Measurements from ENCODE around the gene MRPS31. TPM values are rescaled to one million over a fixed set of nuclear protein-coding genes. Genes with fewer than 3 reads are reported as not detected.
"Not testable (repeated sequence)": the region's sequence is repeated elsewhere in the genome, so short reads cannot be mapped to it uniquely, and the experiment has no call there.

The MRPS31 gene
- total RNA-seq, 1 experiment from 2014 or later = 37.0 TPM

DNA sequence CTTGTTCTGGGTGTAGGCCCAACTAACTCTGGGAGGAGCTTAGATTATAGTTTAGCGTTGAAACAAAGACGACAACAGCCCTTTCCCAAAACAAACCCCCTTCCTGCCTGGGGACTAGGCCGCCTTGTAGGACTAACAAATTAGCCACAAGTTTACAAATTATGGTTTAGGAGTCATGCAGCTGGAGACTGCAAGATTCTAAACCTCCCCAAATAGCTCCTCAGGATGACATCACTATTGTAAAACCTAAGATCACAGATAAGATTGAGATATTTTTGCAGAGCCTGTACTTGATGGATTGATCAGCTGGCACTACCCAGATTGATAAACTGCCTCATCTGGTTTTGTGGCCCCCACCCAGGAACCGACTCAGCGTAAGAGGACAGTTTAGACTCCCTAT, 16.1 kb upstream of the MRPS31 start:
- Mint-ChIP-seq H3K36me3 (ENCODE audit: insufficient read depth, unreplicated experiment) (no peaks in the 10 kb centered on the region), H3K27me3 (ENCODE audit: insufficient read depth, unreplicated experiment) (no peaks in the 10 kb centered on the region), H3K4me1 (ENCODE audit: low read depth, unreplicated experiment) (peaks cover 14% of the 10 kb centered on the region), H3K4me3 (ENCODE audit: unreplicated experiment) (no peak overlapping the region), H3K9me3 (ENCODE audit: unreplicated experiment) (no peaks in the 10 kb centered on the region), H3K27ac (ENCODE audit: unreplicated experiment) (peak overlapping the region; percentile 19)
- Histone ChIP-seq H3K4me1 (peaks cover 9% of the 10 kb centered on the region; the same call in 1 of the 2 replicates), H3K9me3 (no peaks in the 10 kb centered on the region), H3K36me3 (ENCODE audit: control insufficient read depth, insufficient read depth, low read length) (no peaks in the 10 kb centered on the region), H3K27me3 (replicated peaks; ENCODE audit: control insufficient read depth, insufficient read depth, low read length) (no peaks in the 10 kb centered on the region), H3K4me3 (ENCODE audit: low read depth, low read length) (no peak overlapping the region)
- ChIA-PET CTCF (interaction anchor here (1.3 kb wide), 1 partner anchor 10 kb away, joined by 3 read pairs; no protein-coding TSS in a partner anchor), POLR2A (no interaction called here)
- intact Hi-C loops (cut with micrococcal nuclease; ENCODE audit: unreplicated experiment) = loop anchor here (10.0 kb wide), 1 partner anchor 438 kb away; no protein-coding TSS in a partner anchor
- DNase-seq = no peak
- TF ChIP-seq, protein P1, sequence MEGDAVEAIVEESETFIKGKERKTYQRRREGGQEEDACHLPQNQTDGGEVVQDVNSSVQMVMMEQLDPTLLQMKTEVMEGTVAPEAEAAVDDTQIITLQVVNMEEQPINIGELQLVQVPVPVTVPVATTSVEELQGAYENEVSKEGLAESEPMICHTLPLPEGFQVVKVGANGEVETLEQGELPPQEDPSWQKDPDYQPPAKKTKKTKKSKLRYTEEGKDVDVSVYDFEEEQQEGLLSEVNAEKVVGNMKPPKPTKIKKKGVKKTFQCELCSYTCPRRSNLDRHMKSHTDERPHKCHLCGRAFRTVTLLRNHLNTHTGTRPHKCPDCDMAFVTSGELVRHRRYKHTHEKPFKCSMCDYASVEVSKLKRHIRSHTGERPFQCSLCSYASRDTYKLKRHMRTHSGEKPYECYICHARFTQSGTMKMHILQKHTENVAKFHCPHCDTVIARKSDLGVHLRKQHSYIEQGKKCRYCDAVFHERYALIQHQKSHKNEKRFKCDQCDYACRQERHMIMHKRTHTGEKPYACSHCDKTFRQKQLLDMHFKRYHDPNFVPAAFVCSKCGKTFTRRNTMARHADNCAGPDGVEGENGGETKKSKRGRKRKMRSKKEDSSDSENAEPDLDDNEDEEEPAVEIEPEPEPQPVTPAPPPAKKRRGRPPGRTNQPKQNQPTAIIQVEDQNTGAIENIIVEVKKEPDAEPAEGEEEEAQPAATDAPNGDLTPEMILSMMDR (IDR thresholded peaks at IDR 0.05; ENCODE audit: insufficient read depth in 1 of 2, low read depth in 1 of 2, low read length in 1 of 2, severe bottlenecking in 1 of 2, unreplicated experiment in 1 of 2) = no peak
- no TSS peak for BruUV-seq (replicated peaks)

DNA sequence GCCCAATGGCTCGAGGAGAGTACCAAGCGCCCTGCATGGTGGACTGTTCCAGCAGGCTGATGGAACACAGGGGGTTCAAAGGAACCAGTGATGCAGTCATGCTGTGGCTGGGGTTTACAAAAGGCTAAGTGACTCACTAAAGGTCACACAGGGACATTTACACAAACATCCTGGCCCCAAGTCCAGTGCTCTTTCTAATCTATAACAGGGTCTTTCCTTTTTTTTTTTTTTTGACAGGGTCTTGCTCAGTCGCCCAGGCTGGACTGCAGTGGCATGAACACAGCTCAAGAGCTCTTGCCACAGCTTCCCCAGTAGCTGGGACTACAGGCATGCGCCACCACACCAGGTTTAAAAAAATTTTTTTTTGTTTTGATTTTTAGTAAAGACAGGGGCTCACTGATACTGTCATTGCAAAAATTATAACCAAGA, 15.6 kb upstream of the MRPS31 start:
- H3K4me1 Mint-ChIP-seq (ENCODE audit: low read depth, unreplicated experiment) = peaks cover 14% of the 10 kb centered on the region
- no peak overlapping the region for H3K4me3 ChIP-seq (ENCODE audit: low read depth, low read length)
- TF ChIP-seq, protein P1 (IDR thresholded peaks at IDR 0.05; ENCODE audit: insufficient read depth in 1 of 2, low read depth in 1 of 2, low read length in 1 of 2, severe bottlenecking in 1 of 2, unreplicated experiment in 1 of 2) = no peak
- H3K36me3 ChIP-seq (ENCODE audit: control insufficient read depth, insufficient read depth, low read length) = no peaks in the 10 kb centered on the region
- H3K9me3 ChIP-seq = no peaks in the 10 kb centered on the region
- no peaks in the 10 kb centered on the region for H3K9me3 Mint-ChIP-seq (ENCODE audit: unreplicated experiment)
- DNase-seq = no peak
- H3K27me3 Mint-ChIP-seq (ENCODE audit: insufficient read depth, unreplicated experiment) = no peaks in the 10 kb centered on the region
- no TSS peak for BruUV-seq (replicated peaks)
- POLR2A ChIA-PET = no interaction called here
- H3K36me3 Mint-ChIP-seq (ENCODE audit: insufficient read depth, unreplicated experiment) = no peaks in the 10 kb centered on the region
- H3K4me3 Mint-ChIP-seq (ENCODE audit: unreplicated experiment) = no peak overlapping the region
- CTCF ChIA-PET = interaction anchor here (1.3 kb wide), 1 partner anchor 9 kb away, joined by 3 read pairs; no protein-coding TSS in a partner anchor
- H3K27ac Mint-ChIP-seq (ENCODE audit: unreplicated experiment) = peak overlapping the region; percentile 7
- peaks cover 9% of the 10 kb centered on the region; the same call in 1 of the 2 replicates for H3K4me1 ChIP-seq
- no peaks in the 10 kb centered on the region for H3K27me3 ChIP-seq (replicated peaks; ENCODE audit: control insufficient read depth, insufficient read depth, low read length)
- intact Hi-C loops (cut with micrococcal nuclease; ENCODE audit: unreplicated experiment) = loop anchor here (10.0 kb wide), 1 partner anchor 438 kb away; no protein-coding TSS in a partner anchor

DNA sequence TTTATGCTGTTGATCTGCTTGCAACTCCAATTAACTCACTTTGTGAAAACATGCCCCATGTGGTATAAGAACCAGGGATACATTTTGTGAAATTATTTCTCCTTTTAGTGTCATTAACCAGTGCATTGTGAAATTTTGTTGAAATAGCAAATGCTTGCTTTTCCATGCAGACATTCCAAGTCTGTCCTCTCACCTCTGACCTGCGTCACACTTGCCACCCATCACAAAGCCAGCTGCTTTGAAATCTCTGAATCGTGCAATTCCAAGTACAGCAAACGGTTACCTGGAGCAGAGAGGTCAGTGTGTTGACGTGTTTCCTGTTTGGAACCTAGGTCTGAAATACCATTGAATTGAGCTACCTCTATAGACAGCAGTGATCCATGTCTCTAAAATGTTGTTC, 13.6 kb upstream of the MRPS31 start:
- intact Hi-C loops (cut with micrococcal nuclease; ENCODE audit: unreplicated experiment) = loop anchor here (10.0 kb wide), 1 partner anchor 440 kb away; no protein-coding TSS in a partner anchor
- H3K27ac Mint-ChIP-seq (ENCODE audit: unreplicated experiment) = no peak overlapping the region
- no peaks in the 10 kb centered on the region for H3K9me3 ChIP-seq
- no TSS peak for BruUV-seq (replicated peaks)
- no peak for DNase-seq
- H3K4me3 Mint-ChIP-seq (ENCODE audit: unreplicated experiment) = no peak overlapping the region
- H3K36me3 Mint-ChIP-seq (ENCODE audit: insufficient read depth, unreplicated experiment) = no peaks in the 10 kb centered on the region
- no peak overlapping the region for H3K4me3 ChIP-seq (ENCODE audit: low read depth, low read length)
- ChIA-PET POLR2A (no interaction called here), CTCF (no interaction called here)
- H3K36me3 ChIP-seq (ENCODE audit: control insufficient read depth, insufficient read depth, low read length) = no peaks in the 10 kb centered on the region
- H3K9me3 Mint-ChIP-seq (ENCODE audit: unreplicated experiment) = no peaks in the 10 kb centered on the region
- TF ChIP-seq, protein P1 (IDR thresholded peaks at IDR 0.05; ENCODE audit: insufficient read depth in 1 of 2, low read depth in 1 of 2, low read length in 1 of 2, severe bottlenecking in 1 of 2, unreplicated experiment in 1 of 2) = no peak
- peaks cover 14% of the 10 kb centered on the region for H3K4me1 Mint-ChIP-seq (ENCODE audit: low read depth, unreplicated experiment)
- peaks cover 5% of the 10 kb centered on the region; the same call in 1 of the 2 replicates for H3K4me1 ChIP-seq
- H3K27me3 Mint-ChIP-seq (ENCODE audit: insufficient read depth, unreplicated experiment) = no peaks in the 10 kb centered on the region
- no peaks in the 10 kb centered on the region for H3K27me3 ChIP-seq (replicated peaks; ENCODE audit: control insufficient read depth, insufficient read depth, low read length)

DNA sequence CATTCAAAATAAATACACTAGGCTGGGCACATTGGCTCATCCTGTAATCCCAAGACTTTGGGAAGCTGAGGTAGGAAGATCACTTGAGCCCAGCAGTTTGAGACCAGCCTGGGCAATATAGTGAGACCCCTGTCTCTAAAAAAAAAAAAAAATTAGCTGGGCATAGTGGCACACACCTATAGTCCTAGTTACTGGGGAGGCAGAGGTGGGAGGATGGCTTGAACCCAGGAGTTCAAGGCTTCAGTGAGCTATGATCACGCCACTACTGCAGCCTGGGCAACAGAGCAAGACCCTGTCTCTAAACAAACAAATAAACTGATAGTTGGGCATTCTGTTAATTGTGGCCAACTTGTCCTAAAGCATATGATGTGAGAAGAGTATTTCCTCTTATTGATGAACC, 12.0 kb upstream of the MRPS31 start:
- CTCF ChIA-PET = interaction anchor here (0.9 kb wide), 1 partner anchor 760 kb away, joined by 3 read pairs; no protein-coding TSS in a partner anchor
- BruUV-seq (replicated peaks); H3K9me3 ChIP-seq: not testable (repeated sequence)

More for the DNA sequence above, 12.0 kb upstream of the MRPS31 start:
- H3K4me1 ChIP-seq; DNase-seq; H3K4me3 ChIP-seq (ENCODE audit: low read depth, low read length); H3K9me3 Mint-ChIP-seq (ENCODE audit: unreplicated experiment); H3K36me3 ChIP-seq (ENCODE audit: control insufficient read depth, insufficient read depth, low read length); H3K36me3 Mint-ChIP-seq (ENCODE audit: insufficient read depth, unreplicated experiment); H3K27me3 ChIP-seq (replicated peaks; ENCODE audit: control insufficient read depth, insufficient read depth, low read length); H3K4me3 Mint-ChIP-seq (ENCODE audit: unreplicated experiment); H3K27me3 Mint-ChIP-seq (ENCODE audit: insufficient read depth, unreplicated experiment); H3K27ac Mint-ChIP-seq (ENCODE audit: unreplicated experiment); POLR2A ChIA-PET: not testable (repeated sequence)
- H3K4me1 Mint-ChIP-seq (ENCODE audit: low read depth, unreplicated experiment) = peaks cover 15% of the 10 kb centered on the region
- intact Hi-C loops (cut with micrococcal nuclease; ENCODE audit: unreplicated experiment) = loop anchor here (10.0 kb wide), 1 partner anchor 442 kb away; no protein-coding TSS in a partner anchor

Data from Caco-2 (cell line).